Bronchial epithelial cell (primary cell): ENCODE results near the gene PSTPIP1. TPM values are rescaled to one million over a fixed set of nuclear protein-coding genes. Genes with fewer than 3 reads are reported as not detected.

Experiments
- DNase-seq: peaks from one replicate; pipeline ENCODE4 v3.0.0-alpha.2; 2010; ENCODE audit warnings: low read depth
- FAIRE-seq: peaks from 2 replicates; lab custom pipeline; 2011; peaks lifted over from hg19 to GRCh38; lab: Jason Lieb, UNC
- H3K27me3 ChIP-seq: 2 replicates; pipeline ENCODE4 v1.5.1; 2011; ENCODE audit warnings: low read length; ENCODE audit not compliant: control insufficient read depth, insufficient read depth
- H3K36me3 ChIP-seq: 2 replicates; pipeline ENCODE4 v1.5.1; 2011; ENCODE audit warnings: low read length; ENCODE audit not compliant: control insufficient read depth, insufficient read depth
- H3K4me3 ChIP-seq: 2 replicates; pipeline ENCODE4 v1.5.1; 2011; ENCODE audit warnings: mild to moderate bottlenecking, low read depth, low read length, control low read depth
- CTCF ChIP-seq: IDR thresholded peaks from 2 replicates; pipeline ENCODE4 v1.5.1; 2011; ENCODE audit warnings: mild to moderate bottlenecking, moderate library complexity, low read length, control low read depth, inconsistent platforms; ENCODE audit not compliant: insufficient read depth, severe bottlenecking
- total RNA-seq: library from RNA; depleted of rRNA; stranded (reverse); fragments of >200 nt; gene quantifications from 2 replicates; pipeline ENCODE4 v1.2.1, GENCODE V29; 2014

The PSTPIP1 gene
- total RNA-seq, 1 donor from 2014 or later: not detected

GRCh38 chr15:77012117-77012712 lies 17.3 kb downstream of the PSTPIP1 start:
- DNase-seq (no peak), FAIRE-seq (no peak)
- Histone ChIP-seq H3K36me3 (no peaks in the 10 kb centered on the region), H3K27me3 (no peaks in the 10 kb centered on the region), H3K4me3 (no peak overlapping the region)
- TF ChIP-seq CTCF: no peak

GRCh38 chr15:77012868-77013267 lies 17.9 kb downstream of the PSTPIP1 start:
- H3K4me3 ChIP-seq: no peak overlapping the region
- TF ChIP-seq CTCF: no peak
- no peak for FAIRE-seq

GRCh38 chr15:77013776-77014131 lies 18.8 kb downstream of the PSTPIP1 start:
- FAIRE-seq (no peak), DNase-seq (peak; percentile 26)
- no peak overlapping the region for H3K4me3 ChIP-seq
- no peaks in the 10 kb centered on the region for H3K36me3 ChIP-seq
- TF ChIP-seq CTCF: no peak
- H3K27me3 ChIP-seq: no peaks in the 10 kb centered on the region

More at GRCh38 chr15:77012868-77013267, 17.9 kb downstream of the PSTPIP1 start:
- no peak for DNase-seq
- Histone ChIP-seq H3K27me3 (no peaks in the 10 kb centered on the region), H3K36me3 (no peaks in the 10 kb centered on the region)

- TF ChIP-seq CTCF: no peak
- FAIRE-seq (peak; percentile 13), DNase-seq (no peak)
- Histone ChIP-seq H3K4me3 (no peak overlapping the region), H3K36me3 (no peaks in the 10 kb centered on the region), H3K27me3 (no peaks in the 10 kb centered on the region)
These were observed 19.5 kb downstream of the PSTPIP1 start for GRCh38 chr15:77014132-77015081.

- DNase-seq: no peak
- no peak for FAIRE-seq
- Histone ChIP-seq H3K27me3 (no peaks in the 10 kb centered on the region), H3K4me3 (no peak overlapping the region), H3K36me3 (no peaks in the 10 kb centered on the region)
- TF ChIP-seq CTCF: no peak
These were observed 20.9 kb downstream of the PSTPIP1 start for GRCh38 chr15:77015646-77016320.
